Liver (tissue), 3 donors: ENCODE measurements around the gene SLC31A1.

Experiments used
- EGR1 ChIP-seq, 2 donors: IDR thresholded peaks; 2 replicates each; pipeline ENCODE4 v1.6.1; 2016 to 2018; ENCODE audit warnings: antibody characterized with exemption in 2 of 2, low read depth in 2 of 2
- FOXA1 ChIP-seq: IDR thresholded peaks from 2 replicates; pipeline ENCODE4 v1.6.1; 2016; ENCODE audit warnings: antibody characterized with exemption
- GABPA ChIP-seq, 2 donors: IDR thresholded peaks in 1 of 2; conservative IDR thresholded peaks in 1 of 2; 2 replicates each; pipeline ENCODE4 v1.6.1; 2016; ENCODE audit warnings: antibody characterized with exemption in 2 of 2, mild to moderate bottlenecking in 1 of 2, moderate library complexity in 1 of 2
- RAD21 ChIP-seq, 2 donors: IDR thresholded peaks; 2 replicates each; pipeline ENCODE4 v1.6.1; 2016; ENCODE audit warnings: antibody characterized with exemption in 2 of 2, mild to moderate bottlenecking in 2 of 2
- RXRA ChIP-seq, 2 donors: IDR thresholded peaks; 2 replicates each; pipeline ENCODE4 v1.6.1; 2017 to 2018; ENCODE audit warnings: antibody characterized with exemption in 2 of 2, mild to moderate bottlenecking in 1 of 2
- SP1 ChIP-seq: IDR thresholded peaks from 2 replicates; pipeline ENCODE4 v1.6.1; 2018; ENCODE audit warnings: antibody characterized with exemption, mild to moderate bottlenecking
- TAF1 ChIP-seq: conservative IDR thresholded peaks from 2 replicates; pipeline ENCODE4 v1.6.1; 2016; ENCODE audit warnings: antibody characterized with exemption, mild to moderate bottlenecking
- TF ChIP-seq, protein P1 (sequence below): fragments of 150-350 bp; IDR thresholded peaks from 2 replicates; pipeline ENCODE4 v1.5.1; 2017; ENCODE audit warnings: improper control_type of control experiment, low read depth, low read length; ENCODE audit not compliant: missing input control
- TF ChIP-seq, protein P2 (sequence below): IDR thresholded peaks from 2 replicates; pipeline ENCODE4 v1.6.1; 2016; ENCODE audit warnings: antibody characterized with exemption, mild to moderate bottlenecking
- TF ChIP-seq, protein P3 (sequence below): IDR thresholded peaks from 2 replicates; pipeline ENCODE4 v1.6.1; 2016; ENCODE audit warnings: antibody characterized with exemption
- TF ChIP-seq, protein P4 (sequence below): IDR thresholded peaks from 2 replicates; pipeline ENCODE4 v1.6.1; 2016; ENCODE audit warnings: antibody characterized with exemption
- donor health status: healthy.
- donor health status: healthy.

DNA sequence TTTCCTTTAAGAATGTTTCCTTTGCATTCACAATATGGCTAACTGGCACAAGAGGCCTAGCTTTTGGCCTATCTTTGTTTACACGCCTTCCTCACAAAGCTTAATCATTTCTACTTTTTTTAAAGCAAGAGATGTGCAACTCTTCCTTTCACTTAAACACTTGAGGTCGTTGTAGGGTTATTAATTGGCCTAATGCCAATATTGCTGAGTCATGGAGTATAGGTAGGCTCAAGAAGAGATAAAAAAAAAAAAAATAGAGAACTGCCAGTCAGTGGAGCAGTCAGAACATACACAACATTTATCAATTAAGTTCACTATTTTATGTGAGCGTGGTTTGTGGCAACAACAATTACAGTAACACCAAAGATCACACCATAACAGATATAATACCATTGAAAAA lies 6.2 kb upstream of the SLC31A1 start:
- TF ChIP-seq, protein P1, sequence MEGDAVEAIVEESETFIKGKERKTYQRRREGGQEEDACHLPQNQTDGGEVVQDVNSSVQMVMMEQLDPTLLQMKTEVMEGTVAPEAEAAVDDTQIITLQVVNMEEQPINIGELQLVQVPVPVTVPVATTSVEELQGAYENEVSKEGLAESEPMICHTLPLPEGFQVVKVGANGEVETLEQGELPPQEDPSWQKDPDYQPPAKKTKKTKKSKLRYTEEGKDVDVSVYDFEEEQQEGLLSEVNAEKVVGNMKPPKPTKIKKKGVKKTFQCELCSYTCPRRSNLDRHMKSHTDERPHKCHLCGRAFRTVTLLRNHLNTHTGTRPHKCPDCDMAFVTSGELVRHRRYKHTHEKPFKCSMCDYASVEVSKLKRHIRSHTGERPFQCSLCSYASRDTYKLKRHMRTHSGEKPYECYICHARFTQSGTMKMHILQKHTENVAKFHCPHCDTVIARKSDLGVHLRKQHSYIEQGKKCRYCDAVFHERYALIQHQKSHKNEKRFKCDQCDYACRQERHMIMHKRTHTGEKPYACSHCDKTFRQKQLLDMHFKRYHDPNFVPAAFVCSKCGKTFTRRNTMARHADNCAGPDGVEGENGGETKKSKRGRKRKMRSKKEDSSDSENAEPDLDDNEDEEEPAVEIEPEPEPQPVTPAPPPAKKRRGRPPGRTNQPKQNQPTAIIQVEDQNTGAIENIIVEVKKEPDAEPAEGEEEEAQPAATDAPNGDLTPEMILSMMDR: no peak
- no peak for TF ChIP-seq FOXA1
- no peak for TF ChIP-seq SP1
- no peak for TF ChIP-seq GABPA (IDR thresholded peaks at IDR 0.05 in 1 of 2, conservative IDR thresholded peaks at IDR 0.05 in 1 of 2)
- TF ChIP-seq TAF1: no peak
- TF ChIP-seq EGR1 (IDR thresholded peaks at IDR 0.05; ENCODE audit: low read depth in 2 of 2): no peak
- TF ChIP-seq, protein P2, sequence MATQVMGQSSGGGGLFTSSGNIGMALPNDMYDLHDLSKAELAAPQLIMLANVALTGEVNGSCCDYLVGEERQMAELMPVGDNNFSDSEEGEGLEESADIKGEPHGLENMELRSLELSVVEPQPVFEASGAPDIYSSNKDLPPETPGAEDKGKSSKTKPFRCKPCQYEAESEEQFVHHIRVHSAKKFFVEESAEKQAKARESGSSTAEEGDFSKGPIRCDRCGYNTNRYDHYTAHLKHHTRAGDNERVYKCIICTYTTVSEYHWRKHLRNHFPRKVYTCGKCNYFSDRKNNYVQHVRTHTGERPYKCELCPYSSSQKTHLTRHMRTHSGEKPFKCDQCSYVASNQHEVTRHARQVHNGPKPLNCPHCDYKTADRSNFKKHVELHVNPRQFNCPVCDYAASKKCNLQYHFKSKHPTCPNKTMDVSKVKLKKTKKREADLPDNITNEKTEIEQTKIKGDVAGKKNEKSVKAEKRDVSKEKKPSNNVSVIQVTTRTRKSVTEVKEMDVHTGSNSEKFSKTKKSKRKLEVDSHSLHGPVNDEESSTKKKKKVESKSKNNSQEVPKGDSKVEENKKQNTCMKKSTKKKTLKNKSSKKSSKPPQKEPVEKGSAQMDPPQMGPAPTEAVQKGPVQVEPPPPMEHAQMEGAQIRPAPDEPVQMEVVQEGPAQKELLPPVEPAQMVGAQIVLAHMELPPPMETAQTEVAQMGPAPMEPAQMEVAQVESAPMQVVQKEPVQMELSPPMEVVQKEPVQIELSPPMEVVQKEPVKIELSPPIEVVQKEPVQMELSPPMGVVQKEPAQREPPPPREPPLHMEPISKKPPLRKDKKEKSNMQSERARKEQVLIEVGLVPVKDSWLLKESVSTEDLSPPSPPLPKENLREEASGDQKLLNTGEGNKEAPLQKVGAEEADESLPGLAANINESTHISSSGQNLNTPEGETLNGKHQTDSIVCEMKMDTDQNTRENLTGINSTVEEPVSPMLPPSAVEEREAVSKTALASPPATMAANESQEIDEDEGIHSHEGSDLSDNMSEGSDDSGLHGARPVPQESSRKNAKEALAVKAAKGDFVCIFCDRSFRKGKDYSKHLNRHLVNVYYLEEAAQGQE: no peak
- no peak for TF ChIP-seq RXRA (IDR thresholded peaks at IDR 0.05)
- TF ChIP-seq, protein P3, sequence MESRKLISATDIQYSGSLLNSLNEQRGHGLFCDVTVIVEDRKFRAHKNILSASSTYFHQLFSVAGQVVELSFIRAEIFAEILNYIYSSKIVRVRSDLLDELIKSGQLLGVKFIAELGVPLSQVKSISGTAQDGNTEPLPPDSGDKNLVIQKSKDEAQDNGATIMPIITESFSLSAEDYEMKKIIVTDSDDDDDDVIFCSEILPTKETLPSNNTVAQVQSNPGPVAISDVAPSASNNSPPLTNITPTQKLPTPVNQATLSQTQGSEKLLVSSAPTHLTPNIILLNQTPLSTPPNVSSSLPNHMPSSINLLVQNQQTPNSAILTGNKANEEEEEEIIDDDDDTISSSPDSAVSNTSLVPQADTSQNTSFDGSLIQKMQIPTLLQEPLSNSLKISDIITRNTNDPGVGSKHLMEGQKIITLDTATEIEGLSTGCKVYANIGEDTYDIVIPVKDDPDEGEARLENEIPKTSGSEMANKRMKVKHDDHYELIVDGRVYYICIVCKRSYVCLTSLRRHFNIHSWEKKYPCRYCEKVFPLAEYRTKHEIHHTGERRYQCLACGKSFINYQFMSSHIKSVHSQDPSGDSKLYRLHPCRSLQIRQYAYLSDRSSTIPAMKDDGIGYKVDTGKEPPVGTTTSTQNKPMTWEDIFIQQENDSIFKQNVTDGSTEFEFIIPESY: no peak
- TF ChIP-seq, protein P4, sequence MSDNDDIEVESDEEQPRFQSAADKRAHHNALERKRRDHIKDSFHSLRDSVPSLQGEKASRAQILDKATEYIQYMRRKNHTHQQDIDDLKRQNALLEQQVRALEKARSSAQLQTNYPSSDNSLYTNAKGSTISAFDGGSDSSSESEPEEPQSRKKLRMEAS: no peak
- no peak for TF ChIP-seq RAD21 (IDR thresholded peaks at IDR 0.05)
